ENCODE data around the gene OPN3. TPM values are rescaled to one million over a fixed set of nuclear protein-coding genes. Genes with fewer than 3 reads are reported as not detected.

OPN3 gene
- total RNA-seq, 2 donors from 2014 or later, result 2.3 to 7.0 TPM

DNA sequence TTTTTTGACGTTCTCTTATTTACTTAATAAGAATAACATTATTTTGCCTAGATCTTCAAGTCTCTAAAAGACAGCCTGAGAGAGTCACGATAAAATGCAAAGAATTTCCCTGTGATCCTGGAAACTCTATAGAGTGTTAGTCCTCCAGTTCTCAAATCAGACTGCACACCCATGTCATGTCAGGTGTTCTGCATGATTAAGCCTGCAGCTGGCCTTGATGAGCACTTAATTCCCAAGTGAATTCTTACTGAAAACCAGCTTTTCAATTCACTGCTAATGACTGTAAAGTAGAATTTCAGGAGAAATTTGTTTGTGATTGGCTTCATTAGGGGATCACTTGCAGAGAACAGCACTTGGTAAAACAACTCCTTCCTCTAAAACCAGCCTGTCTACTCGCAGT, 41.9 kb downstream of the OPN3 start:
- H3K27ac ChIP-seq, result no peak overlapping the region
- TF ChIP-seq POLR2A (IDR thresholded peaks at IDR 0.05) (no peak), CTCF (IDR thresholded peaks at IDR 0.05) (no peak)
- H3K4me3 ChIP-seq, result no peak overlapping the region
- intact Hi-C loops (cut with DNase I), result no loop called here
- no peaks in the 10 kb centered on the region for H3K27me3 ChIP-seq
- H3K4me1 ChIP-seq, result no peaks in the 10 kb centered on the region
- WGBS, 2 donors, result 77 to 78% methylated on average over 3 of the region's 3 CpGs
- H3K9me3 ChIP-seq, result no peaks in the 10 kb centered on the region
- no peak for DNase-seq
- H3K36me3 ChIP-seq (replicated peaks in 1 of 2; ENCODE audit: insufficient read depth in 1 of 2, low read depth in 2 of 2), result no peaks in the 10 kb centered on the region
- ATAC-seq, result no peak

DNA sequence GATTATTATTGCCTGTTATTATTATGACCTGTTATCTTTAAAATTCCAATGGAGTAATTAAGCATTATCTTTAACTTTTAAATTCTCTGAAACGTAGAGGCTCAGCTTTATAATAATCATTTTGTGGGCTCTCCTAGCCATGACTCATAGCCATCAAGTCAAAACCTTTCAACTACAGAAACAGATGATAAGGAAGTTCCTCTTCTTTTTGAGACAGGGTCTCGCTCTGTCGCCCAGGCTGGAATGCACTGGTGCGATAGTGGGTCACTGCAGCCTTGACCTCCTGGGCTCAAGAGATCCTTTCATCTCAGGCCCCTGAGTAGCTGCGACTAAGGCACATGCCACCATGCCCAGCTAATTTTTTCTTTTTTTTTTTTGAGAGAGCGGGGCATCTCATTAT, 43.5 kb downstream of the OPN3 start:
- Histone ChIP-seq H3K9me3 (no peaks in the 10 kb centered on the region), H3K4me3 (no peak overlapping the region), H3K4me1 (no peaks in the 10 kb centered on the region), H3K36me3 (replicated peaks in 1 of 2; ENCODE audit: insufficient read depth in 1 of 2, low read depth in 2 of 2) (no peaks in the 10 kb centered on the region), H3K27me3 (no peaks in the 10 kb centered on the region), H3K27ac (no peak overlapping the region)
- TF ChIP-seq CTCF (IDR thresholded peaks at IDR 0.05) (no peak), POLR2A (IDR thresholded peaks at IDR 0.05) (no peak)
- intact Hi-C loops (cut with DNase I), result no loop called here
- WGBS, 2 donors, result 85 to 92% methylated on average over 6 of the region's 6 CpGs
- ATAC-seq (no peak), DNase-seq (no peak)

- ATAC-seq (no peak), DNase-seq (no peak)
- Histone ChIP-seq H3K36me3 (replicated peaks in 1 of 2; ENCODE audit: insufficient read depth in 1 of 2, low read depth in 2 of 2) (no peaks in the 10 kb centered on the region), H3K27me3 (no peaks in the 10 kb centered on the region), H3K27ac (no peak overlapping the region), H3K9me3 (no peaks in the 10 kb centered on the region), H3K4me3 (no peak overlapping the region), H3K4me1 (no peaks in the 10 kb centered on the region)
- 89 to 93% methylated on average over 1 of the region's 1 CpG for WGBS, 2 donors
- intact Hi-C loops (cut with DNase I), result no loop called here
- no peak for TF ChIP-seq CTCF (IDR thresholded peaks at IDR 0.05)
- TF ChIP-seq POLR2A (IDR thresholded peaks at IDR 0.05), result no peak
Observed at GRCh38 chr1:241593186-241593585, 47.0 kb downstream of the OPN3 start.

- Histone ChIP-seq H3K4me3 (no peak overlapping the region), H3K36me3 (replicated peaks in 1 of 2; ENCODE audit: insufficient read depth in 1 of 2, low read depth in 2 of 2) (no peaks in the 10 kb centered on the region), H3K4me1 (no peaks in the 10 kb centered on the region), H3K9me3 (no peaks in the 10 kb centered on the region), H3K27me3 (no peaks in the 10 kb centered on the region), H3K27ac (no peak overlapping the region)
- ATAC-seq, result no peak
- DNase-seq, result no peak
- WGBS, 2 donors, result 81 to 86% methylated on average over 3 of the region's 3 CpGs
- TF ChIP-seq POLR2A (IDR thresholded peaks at IDR 0.05), result no peak
- no peak for TF ChIP-seq CTCF (IDR thresholded peaks at IDR 0.05)
- intact Hi-C loops (cut with DNase I), result no loop called here
Observed at GRCh38 chr1:241592273-241592958, 47.8 kb downstream of the OPN3 start.

GRCh38 chr1:241591736-241592135, 48.4 kb downstream of the OPN3 start:
- 60 to 92% methylated on average over 5 of the region's 5 CpGs for WGBS, 2 donors

More at GRCh38 chr1:241591736-241592135, 48.4 kb downstream of the OPN3 start:
- Histone ChIP-seq H3K27me3 (no peaks in the 10 kb centered on the region), H3K4me1 (no peaks in the 10 kb centered on the region), H3K27ac (no peak overlapping the region), H3K36me3 (replicated peaks in 1 of 2; ENCODE audit: insufficient read depth in 1 of 2, low read depth in 2 of 2) (no peaks in the 10 kb centered on the region), H3K9me3 (no peaks in the 10 kb centered on the region), H3K4me3 (no peak overlapping the region)
- TF ChIP-seq POLR2A (IDR thresholded peaks at IDR 0.05) (no peak), CTCF (IDR thresholded peaks at IDR 0.05) (no peak)
- no peak for DNase-seq
- intact Hi-C loops (cut with DNase I), result no loop called here
- no peak for ATAC-seq
